ENCODE results near the gene FBXL20. TPM values are rescaled to one million over a fixed set of nuclear protein-coding genes. Genes with fewer than 3 reads are reported as not detected.
"Not testable (repeated sequence)": the region's sequence is repeated elsewhere in the genome, so short reads cannot be mapped to it uniquely, and the experiment has no call there.

FBXL20 gene
- total RNA-seq, 2 donors from 2014 or later = 30.8 to 45.2 TPM

- no peak for TF ChIP-seq CTCF (IDR thresholded peaks at IDR 0.05)
- DNase-seq (ENCODE audit: low spot score) (no peak), ATAC-seq (ENCODE audit: insufficient number of reproducible peaks, low FRiP score, low read depth) (no peak)
- H3K27ac ChIP-seq = no peak overlapping the region
- no peaks in the 10 kb centered on the region for H3K27me3 ChIP-seq (replicated peaks; ENCODE audit: insufficient read depth)
- H3K9me3 ChIP-seq = no peaks in the 10 kb centered on the region
- H3K4me1 ChIP-seq (ENCODE audit: control insufficient read depth in 1 of 2, low read depth in 2 of 2) = peaks cover 3 to 17% of the 10 kb centered on the region in 2 donors
- H3K36me3 ChIP-seq = no peaks in the 10 kb centered on the region
- no peak overlapping the region for H3K4me3 ChIP-seq
Observed at GRCh38 chr17:39357488-39357887, 43.9 kb downstream of the FBXL20 start.

- Histone ChIP-seq H3K9me3 (no peaks in the 10 kb centered on the region), H3K4me1 (ENCODE audit: control insufficient read depth in 1 of 2, low read depth in 2 of 2) (peaks cover 3 to 10% of the 10 kb centered on the region in 2 donors), H3K4me3 (no peak overlapping the region), H3K36me3 (no peaks in the 10 kb centered on the region), H3K27ac (no peak overlapping the region), H3K27me3 (replicated peaks; ENCODE audit: insufficient read depth) (no peaks in the 10 kb centered on the region)
- TF ChIP-seq CTCF (IDR thresholded peaks at IDR 0.05) = no peak
- ATAC-seq (ENCODE audit: insufficient number of reproducible peaks, low FRiP score, low read depth) (no peak), DNase-seq (ENCODE audit: low spot score) (no peak)
Observed at GRCh38 chr17:39352986-39353385, 48.4 kb downstream of the FBXL20 start.

- DNase-seq (ENCODE audit: low spot score) (no peak), ATAC-seq (ENCODE audit: insufficient number of reproducible peaks, low FRiP score, low read depth) (no peak)
- Histone ChIP-seq H3K4me1 (ENCODE audit: control insufficient read depth in 1 of 2, low read depth in 2 of 2) (peaks cover 3 to 10% of the 10 kb centered on the region in 2 donors), H3K27ac (no peak overlapping the region), H3K27me3 (replicated peaks; ENCODE audit: insufficient read depth) (no peaks in the 10 kb centered on the region), H3K36me3 (no peaks in the 10 kb centered on the region), H3K4me3 (no peak overlapping the region), H3K9me3 (no peaks in the 10 kb centered on the region)
- TF ChIP-seq CTCF (IDR thresholded peaks at IDR 0.05) = no peak
Observed at GRCh38 chr17:39352511-39352910, 48.9 kb downstream of the FBXL20 start.

GRCh38 chr17:39351508-39351907, 49.9 kb downstream of the FBXL20 start:
- Histone ChIP-seq H3K4me1 (ENCODE audit: control insufficient read depth in 1 of 2, low read depth in 2 of 2) (peaks cover 3 to 10% of the 10 kb centered on the region in 2 donors), H3K27me3 (replicated peaks; ENCODE audit: insufficient read depth) (no peaks in the 10 kb centered on the region), H3K27ac (no peak overlapping the region), H3K4me3 (no peak overlapping the region), H3K9me3 (no peaks in the 10 kb centered on the region), H3K36me3 (no peaks in the 10 kb centered on the region)
- ATAC-seq (ENCODE audit: insufficient number of reproducible peaks, low FRiP score, low read depth) (no peak), DNase-seq (ENCODE audit: low spot score) (no peak)
- TF ChIP-seq CTCF (IDR thresholded peaks at IDR 0.05) = no peak

GRCh38 chr17:39349246-39349645, 52.2 kb downstream of the FBXL20 start:
- Histone ChIP-seq H3K36me3 (peaks cover 4% of the 10 kb centered on the region), H3K27ac (no peak overlapping the region), H3K27me3 (replicated peaks; ENCODE audit: insufficient read depth) (no peaks in the 10 kb centered on the region), H3K4me1 (ENCODE audit: control insufficient read depth in 1 of 2, low read depth in 2 of 2) (peaks cover 3 to 10% of the 10 kb centered on the region in 2 donors), H3K9me3 (no peaks in the 10 kb centered on the region), H3K4me3 (no peak overlapping the region)
- DNase-seq (ENCODE audit: low spot score) (no peak), ATAC-seq (ENCODE audit: insufficient number of reproducible peaks, low FRiP score, low read depth) (no peak)
- no peak for TF ChIP-seq CTCF (IDR thresholded peaks at IDR 0.05)

- H3K4me1 ChIP-seq (ENCODE audit: control insufficient read depth in 1 of 2, low read depth in 2 of 2); H3K36me3 ChIP-seq; H3K27ac ChIP-seq; H3K9me3 ChIP-seq; ATAC-seq (ENCODE audit: insufficient number of reproducible peaks, low FRiP score, low read depth); H3K27me3 ChIP-seq (replicated peaks; ENCODE audit: insufficient read depth); H3K4me3 ChIP-seq; DNase-seq (ENCODE audit: low spot score): not testable (repeated sequence)
Observed at GRCh38 chr17:39346863-39347262, 54.6 kb downstream of the FBXL20 start.
